Keratinocyte (primary cell): Measurements from ENCODE around the gene CPN2.

ENCODE experiments used
- CTCF ChIP-seq, 3 experiments: IDR thresholded peaks in 1 of 3; conservative IDR thresholded peaks in 1 of 3; optimal IDR thresholded peaks in 1 of 3; 2 replicates in 2 of 3; 3 replicates in 1 of 3; pipeline versions ENCODE3 to v1.5.1; 2011; ENCODE audit warnings: low read length in 3 of 3, mild to moderate bottlenecking in 3 of 3, moderate library complexity in 2 of 3, control low read depth in 1 of 3, inconsistent platforms in 1 of 3; ENCODE audit not compliant: insufficient read depth in 2 of 3; ENCODE audit errors: extremely low read depth in 1 of 3
- EZH2 ChIP-seq: IDR thresholded peaks from one replicate; pipeline ENCODE4 v1.6.1; 2012; ENCODE audit warnings: inconsistent platforms, mild to moderate bottlenecking, low read length, moderate library complexity

- TF ChIP-seq CTCF (optimal IDR thresholded peaks at IDR 0.05 in 1 of 3, IDR thresholded peaks at IDR 0.05 in 1 of 3, conservative IDR thresholded peaks at IDR 0.05 in 1 of 3; ENCODE audit: extremely low read depth in 1 of 3, insufficient read depth in 2 of 3, low read length in 3 of 3) (no peak), EZH2 (no peak)
Observed at GRCh38 chr3:194340757-194341400, 10.2 kb downstream of the CPN2 start.
